WTC11 (cell line): ENCODE measurements around the gene MARF1. TPM values are rescaled to one million over a fixed set of nuclear protein-coding genes. Genes with fewer than 3 reads are reported as not detected.

Experiments used
- ATAC-seq: fragments of 200-7000 bp; cut with Tn5 transposase; 2 replicates; pipeline ENCODE4 v1.10.0; 2021; ENCODE audit warnings: mild to moderate bottlenecking, moderate library complexity
- CTCF ChIA-PET: fragments of 300-600 bp; sonication (Branson Sonifier 250); formaldehyde crosslinking; loops from one replicate; lab custom pipeline; 2021; ENCODE audit warnings: antibody characterized with exemption; lab: Charles Lee
- POLR2A ChIA-PET: fragments of 350-600 bp; sonication (Branson Sonifier 250); formaldehyde crosslinking; loops from one replicate; lab custom pipeline; 2021; ENCODE audit warnings: antibody characterized with exemption; lab: Charles Lee
- DNase-seq: peaks from one replicate; pipeline ENCODE4 v3.0.0; 2021; ENCODE audit warnings: low spot score
- H3K27ac Mint-ChIP-seq: 2 replicates; pipeline ENCODE4 v1.8.0; 2021; ENCODE audit warnings: mixed read lengths
- H3K27me3 Mint-ChIP-seq: 2 replicates; pipeline ENCODE4 v1.8.0; 2021; ENCODE audit warnings: low read depth, mild to moderate bottlenecking, moderate library complexity, mixed read lengths
- H3K36me3 Mint-ChIP-seq: 2 replicates; pipeline ENCODE4 v1.8.0; 2021; ENCODE audit warnings: mixed read lengths
- H3K4me1 Mint-ChIP-seq: 2 replicates; pipeline ENCODE4 v1.8.0; 2022; ENCODE audit warnings: mixed read lengths
- H3K4me3 Mint-ChIP-seq: 2 replicates; pipeline ENCODE4 v1.8.0; 2021; ENCODE audit warnings: mild to moderate bottlenecking, moderate library complexity, mixed read lengths
- H3K9me3 Mint-ChIP-seq: 2 replicates; pipeline ENCODE4 v1.8.0; 2021; ENCODE audit warnings: mixed read lengths
- CREB1 ChIP-seq: sonication (generic); formaldehyde crosslinking; IDR thresholded peaks from 2 replicates; pipeline ENCODE4 v1.8.0; 2023; ENCODE audit warnings: mild to moderate bottlenecking, missing genetic modification reagents
- GABPB1 ChIP-seq: sonication (generic); formaldehyde crosslinking; IDR thresholded peaks from 2 replicates; pipeline ENCODE4 v1.8.1; 2023; ENCODE audit warnings: mild to moderate bottlenecking, missing genetic modification reagents
- NFATC4 ChIP-seq: fragments of 250-450 bp; sonication (Bioruptor Pico); IDR thresholded peaks from 2 replicates; pipeline ENCODE4 v1.9.0; 2021; ENCODE audit warnings: mild to moderate bottlenecking
- NFE2L1 ChIP-seq: sonication (generic); formaldehyde crosslinking; IDR thresholded peaks from 2 replicates; pipeline ENCODE4 v1.8.1; 2023; ENCODE audit warnings: missing genetic modification reagents
- NR3C1 ChIP-seq: sonication (generic); formaldehyde crosslinking; conservative IDR thresholded peaks from 2 replicates; pipeline ENCODE4 v1.8.1; 2023; ENCODE audit warnings: low read depth, mild to moderate bottlenecking, missing genetic modification reagents
- RELA ChIP-seq: sonication (generic); formaldehyde crosslinking; IDR thresholded peaks from 2 replicates; pipeline ENCODE4 v1.8.1; 2022; ENCODE audit warnings: missing genetic modification reagents, mild to moderate bottlenecking, borderline replicate concordance
- TEAD4 ChIP-seq: sonication (generic); formaldehyde crosslinking; IDR thresholded peaks from 2 replicates; pipeline ENCODE4 v1.8.0; 2022; ENCODE audit warnings: mild to moderate bottlenecking, missing genetic modification reagents
- TP53 ChIP-seq: sonication (generic); formaldehyde crosslinking; IDR thresholded peaks from 2 replicates; pipeline ENCODE4 v1.8.1; 2023; ENCODE audit warnings: mild to moderate bottlenecking, missing genetic modification reagents
- ZNF138 ChIP-seq: sonication (generic); formaldehyde crosslinking; conservative IDR thresholded peaks from 2 replicates; pipeline ENCODE4 v1.8.1; 2022; ENCODE audit warnings: mild to moderate bottlenecking, moderate library complexity, missing genetic modification reagents
- ZNF423 ChIP-seq: fragments of 250-450 bp; sonication (Bioruptor Pico); IDR thresholded peaks from 2 replicates; pipeline ENCODE4 v2.1.2; 2022; ENCODE audit warnings: mild to moderate bottlenecking, moderate library complexity
- total RNA-seq: library from RNA; stranded (reverse); gene quantifications from 3 replicates; pipeline ENCODE4 v1.2.3, GENCODE V29; 2021
- TF ChIP-seq, protein P1 (sequence below): sonication (generic); formaldehyde crosslinking; IDR thresholded peaks from 2 replicates; pipeline ENCODE4 v1.8.0; 2023; ENCODE audit warnings: missing genetic modification reagents, mild to moderate bottlenecking, borderline replicate concordance
- TF ChIP-seq, protein P2 (sequence below): fragments of 250-450 bp; sonication (Bioruptor Pico); conservative IDR thresholded peaks from 2 replicates; pipeline ENCODE4 v1.9.0; 2021; ENCODE audit warnings: mild to moderate bottlenecking
- TF ChIP-seq, protein P3 (sequence below): sonication (generic); formaldehyde crosslinking; IDR thresholded peaks from 2 replicates; pipeline ENCODE4 v1.8.1; 2023; ENCODE audit warnings: mild to moderate bottlenecking, moderate library complexity, missing genetic modification reagents
- TF ChIP-seq, protein P4 (sequence below): fragments of 250-450 bp; sonication (Bioruptor Pico); IDR thresholded peaks from 2 replicates; pipeline ENCODE4 v1.9.0; 2021; ENCODE audit warnings: mild to moderate bottlenecking
- TF ChIP-seq, protein P5 (sequence below): sonication (generic); formaldehyde crosslinking; IDR thresholded peaks from 2 replicates; pipeline ENCODE4 v1.8.0; 2022; ENCODE audit warnings: mild to moderate bottlenecking, missing genetic modification reagents

MARF1 gene
- total RNA-seq, 1 experiment from 2014 or later: 31.9 TPM

DNA sequence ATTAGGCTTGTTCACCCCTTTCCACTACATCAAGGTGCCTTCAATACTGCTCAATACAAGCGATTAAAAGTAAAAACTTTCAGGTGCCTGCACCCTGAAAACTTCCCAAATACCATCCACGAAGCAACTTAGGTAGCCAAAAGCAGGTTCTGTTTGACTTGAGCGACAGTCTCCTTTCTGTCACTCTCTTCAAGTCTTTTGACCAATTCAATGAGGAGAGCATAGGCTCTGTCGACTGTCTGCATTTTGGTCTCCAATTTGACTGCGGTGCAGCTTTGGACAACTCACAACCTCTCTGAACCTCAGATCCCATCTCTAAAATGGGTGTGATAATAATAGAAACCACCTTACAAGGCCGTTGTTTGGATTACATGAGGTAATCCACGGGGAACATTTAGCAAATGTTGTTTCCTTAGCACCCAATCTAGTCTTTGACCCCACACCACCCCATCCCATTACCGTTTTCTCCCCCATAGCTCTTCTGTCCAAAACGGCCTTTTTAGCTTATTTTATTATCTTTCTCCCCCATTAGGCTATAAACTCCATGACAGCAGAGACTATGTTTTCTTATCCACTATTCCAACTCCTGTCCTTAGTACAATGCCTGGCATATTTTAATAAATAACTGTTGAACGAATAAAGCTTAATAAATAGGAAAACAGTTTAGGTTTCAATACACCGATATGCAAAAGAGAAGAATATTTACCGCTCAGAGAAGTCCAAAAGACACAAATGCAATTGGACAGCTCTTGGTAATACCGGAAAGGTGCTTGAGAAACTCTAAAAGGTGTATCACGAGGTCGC lies 999 bp downstream of the MARF1 start:
- H3K4me3 Mint-ChIP-seq: peak overlapping the region; percentile 88
- TF ChIP-seq NFE2L1 (CRISPR knock-in tag) (no peak), RELA (no peak), ZNF423 (CRISPR knock-in tag) (no peak), GABPB1 (no peak), TP53 (CRISPR knock-in tag) (no peak), ZNF138 (no peak), TEAD4 (no peak), NFATC4 (CRISPR knock-in tag) (no peak), NR3C1 (no peak), CREB1 (CRISPR knock-in tag) (no peak)
- TF ChIP-seq, protein P1, sequence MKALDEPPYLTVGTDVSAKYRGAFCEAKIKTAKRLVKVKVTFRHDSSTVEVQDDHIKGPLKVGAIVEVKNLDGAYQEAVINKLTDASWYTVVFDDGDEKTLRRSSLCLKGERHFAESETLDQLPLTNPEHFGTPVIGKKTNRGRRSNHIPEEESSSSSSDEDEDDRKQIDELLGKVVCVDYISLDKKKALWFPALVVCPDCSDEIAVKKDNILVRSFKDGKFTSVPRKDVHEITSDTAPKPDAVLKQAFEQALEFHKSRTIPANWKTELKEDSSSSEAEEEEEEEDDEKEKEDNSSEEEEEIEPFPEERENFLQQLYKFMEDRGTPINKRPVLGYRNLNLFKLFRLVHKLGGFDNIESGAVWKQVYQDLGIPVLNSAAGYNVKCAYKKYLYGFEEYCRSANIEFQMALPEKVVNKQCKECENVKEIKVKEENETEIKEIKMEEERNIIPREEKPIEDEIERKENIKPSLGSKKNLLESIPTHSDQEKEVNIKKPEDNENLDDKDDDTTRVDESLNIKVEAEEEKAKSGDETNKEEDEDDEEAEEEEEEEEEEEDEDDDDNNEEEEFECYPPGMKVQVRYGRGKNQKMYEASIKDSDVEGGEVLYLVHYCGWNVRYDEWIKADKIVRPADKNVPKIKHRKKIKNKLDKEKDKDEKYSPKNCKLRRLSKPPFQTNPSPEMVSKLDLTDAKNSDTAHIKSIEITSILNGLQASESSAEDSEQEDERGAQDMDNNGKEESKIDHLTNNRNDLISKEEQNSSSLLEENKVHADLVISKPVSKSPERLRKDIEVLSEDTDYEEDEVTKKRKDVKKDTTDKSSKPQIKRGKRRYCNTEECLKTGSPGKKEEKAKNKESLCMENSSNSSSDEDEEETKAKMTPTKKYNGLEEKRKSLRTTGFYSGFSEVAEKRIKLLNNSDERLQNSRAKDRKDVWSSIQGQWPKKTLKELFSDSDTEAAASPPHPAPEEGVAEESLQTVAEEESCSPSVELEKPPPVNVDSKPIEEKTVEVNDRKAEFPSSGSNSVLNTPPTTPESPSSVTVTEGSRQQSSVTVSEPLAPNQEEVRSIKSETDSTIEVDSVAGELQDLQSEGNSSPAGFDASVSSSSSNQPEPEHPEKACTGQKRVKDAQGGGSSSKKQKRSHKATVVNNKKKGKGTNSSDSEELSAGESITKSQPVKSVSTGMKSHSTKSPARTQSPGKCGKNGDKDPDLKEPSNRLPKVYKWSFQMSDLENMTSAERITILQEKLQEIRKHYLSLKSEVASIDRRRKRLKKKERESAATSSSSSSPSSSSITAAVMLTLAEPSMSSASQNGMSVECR: no peak
- TF ChIP-seq, protein P2, sequence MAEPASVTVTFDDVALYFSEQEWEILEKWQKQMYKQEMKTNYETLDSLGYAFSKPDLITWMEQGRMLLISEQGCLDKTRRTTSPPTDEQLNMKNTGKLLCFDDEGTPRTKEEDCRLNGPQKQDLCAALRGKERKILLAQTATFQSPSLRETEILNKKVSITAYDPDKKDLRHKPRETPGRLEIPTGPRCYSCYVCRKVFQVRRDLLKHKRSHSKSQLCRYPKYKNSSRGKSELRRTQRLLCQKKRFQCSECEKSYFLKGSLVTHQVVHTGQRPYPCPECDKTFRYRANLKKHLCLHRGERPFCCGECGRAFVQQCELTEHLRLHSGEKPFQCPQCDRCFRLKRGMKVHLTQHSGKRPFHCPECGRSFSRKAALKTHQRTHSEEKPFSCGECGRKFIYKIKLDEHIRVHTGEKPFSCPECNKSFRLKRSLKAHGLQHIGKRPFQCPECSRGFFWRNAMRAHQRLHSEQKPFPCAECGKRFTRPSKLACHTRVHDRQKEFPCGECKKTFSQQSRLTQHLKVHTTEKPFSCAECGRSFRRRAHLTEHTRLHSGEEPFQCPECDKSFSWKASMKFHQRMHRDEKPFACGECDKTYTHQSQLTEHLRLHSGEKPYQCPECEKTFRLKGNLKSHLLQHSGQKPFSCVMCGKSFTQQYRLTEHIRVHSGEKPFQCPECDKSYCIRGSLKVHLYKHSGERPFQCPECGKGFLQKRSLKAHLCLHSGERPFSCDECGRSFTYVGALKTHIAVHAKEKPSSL: no peak
- TF ChIP-seq, protein P3, sequence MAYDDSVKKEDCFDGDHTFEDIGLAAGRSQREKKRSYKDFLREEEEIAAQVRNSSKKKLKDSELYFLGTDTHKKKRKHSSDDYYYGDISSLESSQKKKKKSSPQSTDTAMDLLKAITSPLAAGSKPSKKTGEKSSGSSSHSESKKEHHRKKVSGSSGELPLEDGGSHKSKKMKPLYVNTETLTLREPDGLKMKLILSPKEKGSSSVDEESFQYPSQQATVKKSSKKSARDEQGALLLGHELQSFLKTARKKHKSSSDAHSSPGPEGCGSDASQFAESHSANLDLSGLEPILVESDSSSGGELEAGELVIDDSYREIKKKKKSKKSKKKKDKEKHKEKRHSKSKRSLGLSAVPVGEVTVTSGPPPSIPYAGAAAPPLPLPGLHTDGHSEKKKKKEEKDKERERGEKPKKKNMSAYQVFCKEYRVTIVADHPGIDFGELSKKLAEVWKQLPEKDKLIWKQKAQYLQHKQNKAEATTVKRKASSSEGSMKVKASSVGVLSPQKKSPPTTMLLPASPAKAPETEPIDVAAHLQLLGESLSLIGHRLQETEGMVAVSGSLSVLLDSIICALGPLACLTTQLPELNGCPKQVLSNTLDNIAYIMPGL: no peak
- TF ChIP-seq, protein P4, sequence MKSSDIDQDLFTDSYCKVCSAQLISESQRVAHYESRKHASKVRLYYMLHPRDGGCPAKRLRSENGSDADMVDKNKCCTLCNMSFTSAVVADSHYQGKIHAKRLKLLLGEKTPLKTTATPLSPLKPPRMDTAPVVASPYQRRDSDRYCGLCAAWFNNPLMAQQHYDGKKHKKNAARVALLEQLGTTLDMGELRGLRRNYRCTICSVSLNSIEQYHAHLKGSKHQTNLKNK: no peak
- TF ChIP-seq, protein P5, sequence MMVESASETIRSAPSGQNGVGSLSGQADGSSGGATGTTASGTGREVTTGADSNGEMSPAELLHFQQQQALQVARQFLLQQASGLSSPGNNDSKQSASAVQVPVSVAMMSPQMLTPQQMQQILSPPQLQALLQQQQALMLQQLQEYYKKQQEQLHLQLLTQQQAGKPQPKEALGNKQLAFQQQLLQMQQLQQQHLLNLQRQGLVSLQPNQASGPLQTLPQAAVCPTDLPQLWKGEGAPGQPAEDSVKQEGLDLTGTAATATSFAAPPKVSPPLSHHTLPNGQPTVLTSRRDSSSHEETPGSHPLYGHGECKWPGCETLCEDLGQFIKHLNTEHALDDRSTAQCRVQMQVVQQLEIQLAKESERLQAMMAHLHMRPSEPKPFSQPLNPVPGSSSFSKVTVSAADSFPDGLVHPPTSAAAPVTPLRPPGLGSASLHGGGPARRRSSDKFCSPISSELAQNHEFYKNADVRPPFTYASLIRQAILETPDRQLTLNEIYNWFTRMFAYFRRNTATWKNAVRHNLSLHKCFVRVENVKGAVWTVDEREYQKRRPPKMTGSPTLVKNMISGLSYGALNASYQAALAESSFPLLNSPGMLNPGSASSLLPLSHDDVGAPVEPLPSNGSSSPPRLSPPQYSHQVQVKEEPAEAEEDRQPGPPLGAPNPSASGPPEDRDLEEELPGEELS (CRISPR knock-in tag): no peak
- TF ChIP-seq, all 79 proteins: peak for 0
- ATAC-seq: no peak
- no peak for DNase-seq
- Mint-ChIP-seq H3K9me3 (no peaks in the 10 kb centered on the region), H3K27ac (peak overlapping the region; percentile 94), H3K4me1 (peaks cover 11% of the 10 kb centered on the region), H3K36me3 (peaks cover 18% of the 10 kb centered on the region), H3K27me3 (no peaks in the 10 kb centered on the region; the same call in 1 of the 2 replicates)
- POLR2A ChIA-PET: interaction anchor here (0.6 kb wide), 1 partner anchor 502 kb away, joined by 3 read pairs; no protein-coding TSS in a partner anchor
- CTCF ChIA-PET: interaction anchor here (1.1 to 1.3 kb wide), 4 partner anchors 20 to 91 kb away, joined by 3 to 7 read pairs (median 4); no protein-coding TSS in a partner anchor
